Skeletal muscle tissue (tissue), 4 donors: ENCODE results near the gene ANKMY1. TPM values are rescaled to one million over a fixed set of nuclear protein-coding genes. Genes with fewer than 3 reads are reported as not detected.

Experiments used
- H3K27ac ChIP-seq: one replicate; pipeline ENCODE4 v1.7.0; 2013; ENCODE audit warnings: mild to moderate bottlenecking, low read depth, low read length, inconsistent platforms
- H3K27me3 ChIP-seq, 3 donors: one replicate each; pipeline ENCODE4 v1.7.0; 2013; ENCODE audit warnings: low read length in 3 of 3; ENCODE audit not compliant: control insufficient read depth in 3 of 3, insufficient read depth in 3 of 3
- H3K36me3 ChIP-seq, 3 donors: one replicate each; pipeline ENCODE4 v1.7.0; 2013; ENCODE audit warnings: low read length in 3 of 3; ENCODE audit not compliant: control insufficient read depth in 3 of 3, insufficient read depth in 3 of 3
- H3K4me1 ChIP-seq, 3 donors: one replicate each; pipeline ENCODE4 v1.7.0; 2013; ENCODE audit warnings: low read length in 3 of 3, mild to moderate bottlenecking in 3 of 3; ENCODE audit not compliant: control insufficient read depth in 3 of 3, insufficient read depth in 3 of 3
- H3K4me3 ChIP-seq, 3 donors: one replicate each; pipeline ENCODE4 v1.7.0; 2013; ENCODE audit warnings: low read length in 3 of 3
- H3K9ac ChIP-seq, 3 donors: one replicate each; pipeline ENCODE4 v1.7.0; 2013; ENCODE audit warnings: low read length in 3 of 3, mild to moderate bottlenecking in 3 of 3, moderate library complexity in 2 of 3, low read depth in 1 of 3
- H3K9me3 ChIP-seq, 3 donors: one replicate each; pipeline ENCODE4 v1.7.0; 2013; ENCODE audit warnings: low read length in 3 of 3; ENCODE audit not compliant: control insufficient read depth in 3 of 3
- total RNA-seq: library from RNA; depleted of rRNA; stranded (reverse); fragments of >200 nt; gene quantifications from one replicate; pipeline ENCODE4 v1.2.3, GENCODE V29; 2014
- donor health status: Osteomylitis.

Gene ANKMY1
- total RNA-seq, 1 donor from 2014 or later: 5.2 TPM

DNA sequence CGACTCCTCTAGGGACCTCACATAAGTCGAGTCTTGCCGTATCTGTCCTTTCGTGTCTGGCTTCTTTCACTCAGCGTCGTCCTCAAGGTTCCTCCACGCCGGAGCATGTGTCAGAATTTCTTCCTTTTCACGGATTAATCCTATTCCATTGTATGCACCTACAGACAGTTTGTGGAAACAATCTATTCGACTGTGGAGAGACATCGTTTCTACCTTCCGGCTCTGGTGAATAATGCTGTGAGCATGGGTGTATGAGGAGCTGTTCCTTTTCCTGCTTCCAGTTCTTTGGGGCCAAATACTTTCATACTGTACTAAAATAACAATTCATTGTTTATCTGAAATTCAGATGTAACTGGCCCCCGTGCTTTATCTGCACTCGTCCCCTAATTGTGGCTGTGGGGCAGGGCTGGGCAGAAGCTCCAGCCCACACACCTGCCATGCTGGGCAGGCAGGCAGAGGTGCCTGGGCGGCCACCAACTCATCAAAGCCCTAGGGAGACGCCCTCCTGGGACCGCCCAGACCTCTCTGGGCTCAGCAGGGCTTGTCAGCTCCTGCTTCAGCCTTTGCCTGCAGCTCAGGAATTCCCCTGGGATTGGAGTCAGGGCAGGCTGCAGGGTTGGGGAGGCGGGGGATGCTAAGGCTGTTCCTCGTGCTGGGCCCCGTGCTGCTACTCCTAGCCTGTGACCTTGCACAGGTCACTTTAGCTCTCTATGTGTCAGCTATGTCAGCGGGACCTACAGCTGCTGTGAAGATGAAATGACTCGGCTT is 107.8 kb downstream of the ANKMY1 start:
- Histone ChIP-seq H3K4me1 (peaks cover 33 to 76% (median 68%) of the 10 kb centered on the region in 3 donors), H3K9ac (peak overlapping the region in 1 of 3 donors; percentile 60), H3K27ac (no peak overlapping the region)

GRCh38 chr2:240448387-240449274 is 109.2 kb downstream of the ANKMY1 start:
- Histone ChIP-seq H3K27me3 (peaks cover 0 to 7% (median 0%) of the 10 kb centered on the region in 3 donors), H3K4me1 (peaks cover 40 to 79% (median 72%) of the 10 kb centered on the region in 3 donors), H3K27ac (no peak overlapping the region), H3K9ac (peak overlapping the region in 2 of 3 donors; percentile 6 to 43), H3K4me3 (no peak overlapping the region), H3K9me3 (no peaks in the 10 kb centered on the region), H3K36me3 (peaks cover 2 to 16% (median 7%) of the 10 kb centered on the region in 3 donors)

More for the DNA sequence above, 107.8 kb downstream of the ANKMY1 start:
- peaks cover 4 to 7% (median 4%) of the 10 kb centered on the region in 3 donors for H3K27me3 ChIP-seq
- peaks cover 0 to 10% (median 4%) of the 10 kb centered on the region in 3 donors for H3K36me3 ChIP-seq
- no peak overlapping the region for H3K4me3 ChIP-seq
- H3K9me3 ChIP-seq: no peaks in the 10 kb centered on the region

- H3K27me3 ChIP-seq: peaks cover 0 to 7% (median 0%) of the 10 kb centered on the region in 3 donors
- H3K36me3 ChIP-seq: peaks cover 2 to 16% (median 7%) of the 10 kb centered on the region in 3 donors
- peak overlapping the region in 1 of 3 donors; percentile 22 for H3K4me3 ChIP-seq
- no peak overlapping the region for H3K27ac ChIP-seq
- H3K9ac ChIP-seq: peak overlapping the region; percentile 6 to 43 (median 33)
- H3K9me3 ChIP-seq: no peaks in the 10 kb centered on the region
- peaks cover 47 to 86% (median 79%) of the 10 kb centered on the region in 3 donors for H3K4me1 ChIP-seq
Observed at GRCh38 chr2:240447934-240448333, 109.9 kb downstream of the ANKMY1 start.

DNA sequence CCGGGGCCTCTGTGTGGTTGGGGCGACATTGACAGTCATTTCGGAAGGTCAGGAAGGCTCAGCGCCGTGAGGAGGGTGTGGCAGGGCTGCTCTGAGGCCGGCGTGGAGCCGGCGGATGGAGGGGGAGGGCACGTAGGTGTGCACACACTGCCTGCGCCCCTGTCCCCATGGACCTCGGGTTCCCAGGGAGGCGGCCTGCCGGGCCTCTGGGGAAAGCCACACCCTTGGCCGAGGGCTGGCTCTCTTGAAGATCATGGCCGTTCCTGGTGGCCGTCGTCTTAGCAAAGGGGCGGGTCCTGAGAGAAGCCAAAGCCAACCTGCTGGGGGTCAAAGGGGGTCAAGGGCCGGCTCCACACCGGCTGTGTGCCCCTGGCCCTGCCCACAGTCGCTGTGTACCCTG is 110.5 kb downstream of the ANKMY1 start:
- H3K9me3 ChIP-seq: no peaks in the 10 kb centered on the region
- H3K9ac ChIP-seq: peak overlapping the region in 2 of 3 donors; percentile 23 to 33
- no peak overlapping the region for H3K27ac ChIP-seq
- peaks cover 0 to 7% (median 0%) of the 10 kb centered on the region in 3 donors for H3K27me3 ChIP-seq
- peaks cover 54 to 92% (median 85%) of the 10 kb centered on the region in 3 donors for H3K4me1 ChIP-seq
- no peak overlapping the region for H3K4me3 ChIP-seq
- H3K36me3 ChIP-seq: peaks cover 2 to 16% (median 7%) of the 10 kb centered on the region in 3 donors

DNA sequence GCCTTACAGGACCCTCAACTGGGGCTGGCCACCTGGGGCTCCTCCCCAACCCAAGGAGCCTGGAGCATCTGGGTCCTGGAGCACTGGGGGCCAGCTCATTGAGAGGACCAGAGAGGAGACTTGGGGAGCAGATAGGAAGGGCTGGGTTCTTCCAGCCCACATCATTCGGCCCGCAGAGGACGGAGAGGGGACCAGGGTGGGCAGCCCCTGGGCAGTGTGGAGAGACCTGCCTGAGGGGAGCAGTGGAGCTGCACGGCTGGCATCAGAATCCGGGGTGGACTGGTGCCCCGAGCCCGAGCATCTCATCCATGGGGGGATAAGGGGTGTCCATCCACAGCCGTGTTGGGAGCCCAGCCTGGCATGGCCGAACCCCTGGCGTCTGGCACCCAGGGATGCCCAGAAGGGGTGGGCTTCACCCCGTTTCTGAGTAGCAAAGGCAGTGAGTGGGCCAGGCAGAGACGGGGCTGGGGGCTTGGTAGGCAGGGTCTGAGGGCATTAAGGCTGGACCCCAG is 111.1 kb downstream of the ANKMY1 start:
- Histone ChIP-seq H3K9me3 (no peaks in the 10 kb centered on the region), H3K4me1 (peaks cover 54 to 92% (median 85%) of the 10 kb centered on the region in 3 donors), H3K27ac (no peak overlapping the region), H3K9ac (no peak overlapping the region), H3K36me3 (peaks cover 2 to 16% (median 7%) of the 10 kb centered on the region in 3 donors), H3K27me3 (peaks cover 0 to 6% (median 0%) of the 10 kb centered on the region in 3 donors), H3K4me3 (no peak overlapping the region)

GRCh38 chr2:240445961-240446663 is 111.7 kb downstream of the ANKMY1 start:
- Histone ChIP-seq H3K4me3 (no peak overlapping the region), H3K36me3 (peaks cover 2 to 16% (median 7%) of the 10 kb centered on the region in 3 donors), H3K27me3 (peaks cover 0 to under 1% (median 0%) of the 10 kb centered on the region in 3 donors), H3K9ac (no peak overlapping the region), H3K27ac (no peak overlapping the region), H3K9me3 (no peaks in the 10 kb centered on the region), H3K4me1 (peaks cover 56 to 92% (median 85%) of the 10 kb centered on the region in 3 donors)

DNA sequence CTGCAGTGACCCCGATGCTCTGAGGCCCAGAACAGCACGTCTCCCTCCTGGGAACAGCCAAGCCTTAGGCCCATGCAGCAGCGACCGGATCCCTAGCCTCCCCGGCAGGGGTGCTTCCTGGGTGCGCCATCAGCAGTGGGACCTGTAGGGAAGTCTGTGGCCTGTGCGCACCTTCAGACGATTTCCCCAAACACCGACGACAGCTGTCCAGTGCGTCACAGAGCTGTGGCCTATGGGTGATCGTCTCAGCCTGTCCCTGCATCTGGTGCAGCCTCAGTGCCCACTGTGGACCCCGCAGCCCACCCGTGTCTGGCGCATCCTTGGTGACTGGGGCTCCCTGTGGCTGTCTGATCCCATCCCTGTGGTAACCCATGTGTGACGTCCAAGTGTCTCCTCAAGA is 113.3 kb downstream of the ANKMY1 start:
- peaks cover 2 to 16% (median 7%) of the 10 kb centered on the region in 3 donors for H3K36me3 ChIP-seq
- no peaks in the 10 kb centered on the region for H3K27me3 ChIP-seq
- H3K9me3 ChIP-seq: no peaks in the 10 kb centered on the region
- H3K4me1 ChIP-seq: peaks cover 50 to 92% (median 82%) of the 10 kb centered on the region in 3 donors
- peak overlapping the region; percentile 10 to 71 (median 53) for H3K9ac ChIP-seq
- H3K4me3 ChIP-seq: no peak overlapping the region
- no peak overlapping the region for H3K27ac ChIP-seq

GRCh38 chr2:240443891-240444301 is 113.9 kb downstream of the ANKMY1 start:
- H3K4me3 ChIP-seq: no peak overlapping the region
- H3K9ac ChIP-seq: peak overlapping the region; percentile 21 to 71 (median 53)
- peak overlapping the region; percentile 25 for H3K27ac ChIP-seq
- peaks cover 2 to 16% (median 7%) of the 10 kb centered on the region in 3 donors for H3K36me3 ChIP-seq
- peaks cover 55 to 92% (median 85%) of the 10 kb centered on the region in 3 donors for H3K4me1 ChIP-seq
- no peaks in the 10 kb centered on the region for H3K9me3 ChIP-seq
- H3K27me3 ChIP-seq: no peaks in the 10 kb centered on the region
